ENCODE results near the gene LRMDA. TPM values are rescaled to one million over a fixed set of nuclear protein-coding genes. Genes with fewer than 3 reads are reported as not detected.

Gene LRMDA
- total and polyA plus RNA-seq, 2 donors (not counting 3 experiments of a cell fraction or from before 2014, with no cell fraction given), result 9.7 to 18.0 TPM

- Histone ChIP-seq H3K27me3 (ENCODE audit: control insufficient read depth in 2 of 2, insufficient read depth in 2 of 2, low read length in 2 of 2) (peaks cover 0 to 4% of the 10 kb centered on the region in 2 experiments), H3K9ac (replicated peaks; ENCODE audit: extremely low read depth, insufficient read depth, low read length) (no peak overlapping the region), H3K79me2 (ENCODE audit: control insufficient read depth, insufficient read depth, low read length) (no peaks in the 10 kb centered on the region), H3K4me3 (replicated peaks in 1 of 3; ENCODE audit: insufficient read depth in 1 of 3, low read depth in 1 of 3, low read length in 3 of 3) (no peak overlapping the region), H3K36me3 (ENCODE audit: control insufficient read depth in 2 of 2, extremely low read depth in 1 of 2, insufficient read depth in 2 of 2, low read length in 2 of 2) (no peaks in the 10 kb centered on the region), H3K9me1 (replicated peaks; ENCODE audit: control insufficient read depth, extremely low read depth, insufficient read depth, low read length) (no peaks in the 10 kb centered on the region), H3K9me3 (replicated peaks; ENCODE audit: control insufficient read depth, insufficient read depth, low read length) (no peaks in the 10 kb centered on the region), H3K4me2 (ENCODE audit: insufficient read depth, low read length) (no peak overlapping the region), H2AFZ (ENCODE audit: low read depth, low read length) (no peak overlapping the region), H4K20me1 (replicated peaks; ENCODE audit: control insufficient read depth, extremely low read depth, insufficient read depth, low read length) (no peaks in the 10 kb centered on the region), H3K4me1 (ENCODE audit: control insufficient read depth, extremely low read depth, insufficient read depth, low read length) (no peaks in the 10 kb centered on the region), H3K27ac (ENCODE audit: insufficient read depth, low read depth, low read length) (no peak overlapping the region)
- TF ChIP-seq MAX (IDR thresholded peaks at IDR 0.05; ENCODE audit: insufficient read depth, insufficient read length) (no peak), POLR2AphosphoS5 (IDR thresholded peaks at IDR 0.05; ENCODE audit: insufficient read depth, low read depth, low read length) (no peak), GATA2 (IDR thresholded peaks at IDR 0.05; ENCODE audit: insufficient read depth, insufficient read length, low read depth, low read length) (no peak), FOS (IDR thresholded peaks at IDR 0.05; ENCODE audit: borderline replicate concordance, insufficient read depth, low read length) (no peak), EZH2 (IDR thresholded peaks at IDR 0.05; ENCODE audit: borderline replicate concordance, low read depth, low read length, severe bottlenecking) (no peak), JUN (IDR thresholded peaks at IDR 0.05; ENCODE audit: borderline replicate concordance, insufficient read depth, insufficient read length, low read depth) (no peak), MYC (IDR thresholded peaks at IDR 0.05; ENCODE audit: low read depth, low read length) (no peak), POLR2A (IDR thresholded peaks at IDR 0.05; ENCODE audit: low read depth, low read length) (no peak), CTCF (IDR thresholded peaks at IDR 0.05; ENCODE audit: extremely low read depth in 1 of 2, insufficient read depth in 1 of 2, low read depth in 1 of 2, low read length in 2 of 2) (no peak)
- DNase-seq (ENCODE audit: low read depth, low spot score), result no peak
- intact Hi-C loops (cut with micrococcal nuclease) (no loop called here), dilution Hi-C loops (cut with MboI; ENCODE audit: extremely low pct_ligation_motif_present, low sequenced_read_pairs) (no loop called here)
- FAIRE-seq, result no peak
- no TSS peak for BruUV-seq (replicated peaks)
- ChIA-PET POLR2A (no interaction called here), CTCF (interaction anchor here (0.6 kb wide), 1 partner anchor 59 kb away, joined by 3 read pairs; no protein-coding TSS in a partner anchor)
Measured at GRCh38 chr10:75436896-75437295, 5.5 kb downstream of the LRMDA start.
